ENCODE data around the gene UMAD1.

DNA sequence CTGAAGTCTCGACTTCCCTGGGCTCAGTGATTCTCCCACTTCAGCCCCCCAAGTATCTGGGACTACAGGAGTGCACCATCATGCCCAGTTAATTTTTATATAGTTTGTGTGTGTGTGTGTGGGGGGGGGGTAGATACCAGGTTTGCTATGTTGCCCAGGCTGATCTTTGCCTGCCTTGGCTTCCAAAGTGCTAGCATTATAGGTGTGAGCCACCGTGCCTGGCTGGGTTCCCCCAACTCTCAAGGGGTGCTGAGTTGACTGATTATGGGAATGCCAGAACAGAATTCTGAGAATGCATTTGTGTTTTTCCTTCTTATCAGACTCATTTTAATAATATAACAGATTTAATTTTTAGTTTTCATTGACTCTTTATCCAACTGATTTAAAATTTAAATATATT, 58.4 kb downstream of the UMAD1 start:
- TF ChIP-seq, protein P1, sequence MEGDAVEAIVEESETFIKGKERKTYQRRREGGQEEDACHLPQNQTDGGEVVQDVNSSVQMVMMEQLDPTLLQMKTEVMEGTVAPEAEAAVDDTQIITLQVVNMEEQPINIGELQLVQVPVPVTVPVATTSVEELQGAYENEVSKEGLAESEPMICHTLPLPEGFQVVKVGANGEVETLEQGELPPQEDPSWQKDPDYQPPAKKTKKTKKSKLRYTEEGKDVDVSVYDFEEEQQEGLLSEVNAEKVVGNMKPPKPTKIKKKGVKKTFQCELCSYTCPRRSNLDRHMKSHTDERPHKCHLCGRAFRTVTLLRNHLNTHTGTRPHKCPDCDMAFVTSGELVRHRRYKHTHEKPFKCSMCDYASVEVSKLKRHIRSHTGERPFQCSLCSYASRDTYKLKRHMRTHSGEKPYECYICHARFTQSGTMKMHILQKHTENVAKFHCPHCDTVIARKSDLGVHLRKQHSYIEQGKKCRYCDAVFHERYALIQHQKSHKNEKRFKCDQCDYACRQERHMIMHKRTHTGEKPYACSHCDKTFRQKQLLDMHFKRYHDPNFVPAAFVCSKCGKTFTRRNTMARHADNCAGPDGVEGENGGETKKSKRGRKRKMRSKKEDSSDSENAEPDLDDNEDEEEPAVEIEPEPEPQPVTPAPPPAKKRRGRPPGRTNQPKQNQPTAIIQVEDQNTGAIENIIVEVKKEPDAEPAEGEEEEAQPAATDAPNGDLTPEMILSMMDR (IDR thresholded peaks at IDR 0.05): no peak
- TF ChIP-seq, protein P2, sequence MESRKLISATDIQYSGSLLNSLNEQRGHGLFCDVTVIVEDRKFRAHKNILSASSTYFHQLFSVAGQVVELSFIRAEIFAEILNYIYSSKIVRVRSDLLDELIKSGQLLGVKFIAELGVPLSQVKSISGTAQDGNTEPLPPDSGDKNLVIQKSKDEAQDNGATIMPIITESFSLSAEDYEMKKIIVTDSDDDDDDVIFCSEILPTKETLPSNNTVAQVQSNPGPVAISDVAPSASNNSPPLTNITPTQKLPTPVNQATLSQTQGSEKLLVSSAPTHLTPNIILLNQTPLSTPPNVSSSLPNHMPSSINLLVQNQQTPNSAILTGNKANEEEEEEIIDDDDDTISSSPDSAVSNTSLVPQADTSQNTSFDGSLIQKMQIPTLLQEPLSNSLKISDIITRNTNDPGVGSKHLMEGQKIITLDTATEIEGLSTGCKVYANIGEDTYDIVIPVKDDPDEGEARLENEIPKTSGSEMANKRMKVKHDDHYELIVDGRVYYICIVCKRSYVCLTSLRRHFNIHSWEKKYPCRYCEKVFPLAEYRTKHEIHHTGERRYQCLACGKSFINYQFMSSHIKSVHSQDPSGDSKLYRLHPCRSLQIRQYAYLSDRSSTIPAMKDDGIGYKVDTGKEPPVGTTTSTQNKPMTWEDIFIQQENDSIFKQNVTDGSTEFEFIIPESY (IDR thresholded peaks at IDR 0.05; ENCODE audit: borderline replicate concordance, low read depth): no peak
- TF ChIP-seq EP300 (IDR thresholded peaks at IDR 0.05; ENCODE audit: borderline replicate concordance in 1 of 2, low read depth in 1 of 2, low read length in 1 of 2) (no peak), GATA2 (CRISPR knock-in tag; IDR thresholded peaks at IDR 0.05) (no peak), RAD21 (IDR thresholded peaks at IDR 0.05; ENCODE audit: low read length) (no peak), EZH2phosphoT487 (IDR thresholded peaks at IDR 0.05; ENCODE audit: borderline replicate concordance, low read depth) (no peak), SIN3A (IDR thresholded peaks at IDR 0.05; ENCODE audit: borderline replicate concordance, low read depth, low read length) (no peak)
- TF ChIP-seq, protein P3, sequence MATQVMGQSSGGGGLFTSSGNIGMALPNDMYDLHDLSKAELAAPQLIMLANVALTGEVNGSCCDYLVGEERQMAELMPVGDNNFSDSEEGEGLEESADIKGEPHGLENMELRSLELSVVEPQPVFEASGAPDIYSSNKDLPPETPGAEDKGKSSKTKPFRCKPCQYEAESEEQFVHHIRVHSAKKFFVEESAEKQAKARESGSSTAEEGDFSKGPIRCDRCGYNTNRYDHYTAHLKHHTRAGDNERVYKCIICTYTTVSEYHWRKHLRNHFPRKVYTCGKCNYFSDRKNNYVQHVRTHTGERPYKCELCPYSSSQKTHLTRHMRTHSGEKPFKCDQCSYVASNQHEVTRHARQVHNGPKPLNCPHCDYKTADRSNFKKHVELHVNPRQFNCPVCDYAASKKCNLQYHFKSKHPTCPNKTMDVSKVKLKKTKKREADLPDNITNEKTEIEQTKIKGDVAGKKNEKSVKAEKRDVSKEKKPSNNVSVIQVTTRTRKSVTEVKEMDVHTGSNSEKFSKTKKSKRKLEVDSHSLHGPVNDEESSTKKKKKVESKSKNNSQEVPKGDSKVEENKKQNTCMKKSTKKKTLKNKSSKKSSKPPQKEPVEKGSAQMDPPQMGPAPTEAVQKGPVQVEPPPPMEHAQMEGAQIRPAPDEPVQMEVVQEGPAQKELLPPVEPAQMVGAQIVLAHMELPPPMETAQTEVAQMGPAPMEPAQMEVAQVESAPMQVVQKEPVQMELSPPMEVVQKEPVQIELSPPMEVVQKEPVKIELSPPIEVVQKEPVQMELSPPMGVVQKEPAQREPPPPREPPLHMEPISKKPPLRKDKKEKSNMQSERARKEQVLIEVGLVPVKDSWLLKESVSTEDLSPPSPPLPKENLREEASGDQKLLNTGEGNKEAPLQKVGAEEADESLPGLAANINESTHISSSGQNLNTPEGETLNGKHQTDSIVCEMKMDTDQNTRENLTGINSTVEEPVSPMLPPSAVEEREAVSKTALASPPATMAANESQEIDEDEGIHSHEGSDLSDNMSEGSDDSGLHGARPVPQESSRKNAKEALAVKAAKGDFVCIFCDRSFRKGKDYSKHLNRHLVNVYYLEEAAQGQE (IDR thresholded peaks at IDR 0.05; ENCODE audit: low read depth, low read length): no peak
